SK-N-SH (cell line): ENCODE measurements around the gene TTC17. TPM values are rescaled to one million over a fixed set of nuclear protein-coding genes. Genes with fewer than 3 reads are reported as not detected.
"Not testable (repeated sequence)": the region's sequence is repeated elsewhere in the genome, so short reads cannot be mapped to it uniquely, and the experiment has no call there.

ENCODE experiments used
- CTCF ChIA-PET: fragments of 300-600, 350-600 bp; formaldehyde crosslinking; extraction: SDS; loops from one replicate; lab custom pipeline; 2021; lab: Yijun Ruan, JAX
- POLR2A ChIA-PET: fragments of 350-600 bp; sonication (Branson Sonifier 250); formaldehyde crosslinking; extraction: SDS; loops from one replicate; lab custom pipeline; 2020; ENCODE audit warnings: antibody characterized with exemption, inconsistent platforms; lab: Yijun Ruan, JAX
- DNase-seq: peaks from one replicate; pipeline ENCODE4 v3.0.0; 2012
- H2AFZ ChIP-seq: fragments of 200-600 bp; sonication (generic); 2 replicates; pipeline ENCODE4 v1.8.1; 2016; ENCODE audit warnings: antibody characterized with exemption, mild to moderate bottlenecking, low read depth
- H3F3A ChIP-seq: fragments of 200-600 bp; sonication (generic); replicated peaks from 2 replicates; pipeline ENCODE3; 2016; ENCODE audit warnings: antibody characterized with exemption, mild to moderate bottlenecking; ENCODE audit not compliant: insufficient read depth
- H3K27ac ChIP-seq, 2 experiments: fragments of 200-500 bp in 1 of 2; fragments of 200-600 bp in 1 of 2; sonication (Bioruptor generic) in 1 of 2; sonication (generic), shearing (Covaris generic) in 1 of 2; 2 replicates each; pipeline versions ENCODE4 v1.5.1 to v1.6.1; 2014 to 2016; ENCODE audit warnings: low read depth in 2 of 2, inconsistent platforms in 1 of 2, low read length in 1 of 2, mild to moderate bottlenecking in 1 of 2, mixed read lengths in 1 of 2
- H3K27me3 ChIP-seq: fragments of 200-600 bp; sonication (generic), shearing (Covaris generic); 2 replicates; pipeline ENCODE4 v1.6.1; 2016; ENCODE audit warnings: mixed run types; ENCODE audit not compliant: insufficient read depth
- H3K36me3 ChIP-seq, 2 experiments: fragments of 200-500 bp in 1 of 2; fragments of 200-600 bp in 1 of 2; sonication (Bioruptor generic) in 1 of 2; sonication (generic) in 1 of 2; replicated peaks in 1 of 2; 2 replicates each; pipeline versions ENCODE3 to v1.5.1; 2014 to 2016; ENCODE audit warnings: low read length in 1 of 2, mild to moderate bottlenecking in 1 of 2; ENCODE audit not compliant: insufficient read depth in 2 of 2, control insufficient read depth in 1 of 2
- H3K4me1 ChIP-seq, 2 experiments: fragments of 200-500 bp in 1 of 2; fragments of 200-600 bp in 1 of 2; sonication (Bioruptor generic) in 1 of 2; sonication (generic), shearing (Covaris generic) in 1 of 2; 2 replicates each; pipeline versions ENCODE4 v1.5.1 to v1.6.1; 2014 to 2016; ENCODE audit warnings: low read depth in 1 of 2, low read length in 1 of 2, mixed run types in 1 of 2; ENCODE audit not compliant: insufficient read depth in 2 of 2, control insufficient read depth in 1 of 2
- H3K4me2 ChIP-seq: fragments of 200-600 bp; sonication (generic), shearing (Covaris generic); 2 replicates; pipeline ENCODE4 v1.6.1; 2017; ENCODE audit warnings: mixed run types
- H3K4me3 ChIP-seq, 2 experiments: fragments of 200-500 bp in 1 of 2; fragments of 200-600 bp in 1 of 2; sonication (Bioruptor generic) in 1 of 2; sonication (generic), shearing (Covaris generic) in 1 of 2; 2 replicates each; pipeline versions ENCODE4 v1.5.1 to v1.8.1; 2014 to 2016; ENCODE audit warnings: low read depth in 2 of 2, inconsistent platforms in 1 of 2, low read length in 1 of 2, mild to moderate bottlenecking in 1 of 2, mixed read lengths in 1 of 2, moderate library complexity in 1 of 2
- H3K79me2 ChIP-seq: fragments of 200-600 bp; sonication (generic); 2 replicates; pipeline ENCODE4 v1.8.1; 2017; ENCODE audit warnings: mild to moderate bottlenecking; ENCODE audit not compliant: insufficient read depth
- H3K9ac ChIP-seq: fragments of 200-600 bp; sonication (generic); 2 replicates; pipeline ENCODE4 v1.6.1; 2017; ENCODE audit warnings: mixed run types
- H3K9me2 ChIP-seq: fragments of 200-600 bp; sonication (generic); 2 replicates; pipeline ENCODE4 v1.6.1; 2017; ENCODE audit warnings: mixed run types
- H3K9me3 ChIP-seq: fragments of 200-600 bp; sonication (generic); 2 replicates; pipeline ENCODE4 v1.6.1; 2017; ENCODE audit warnings: mixed run types, mild to moderate bottlenecking, moderate library complexity
- H4K20me1 ChIP-seq: fragments of 200-600 bp; sonication (generic); 2 replicates; pipeline ENCODE4 v1.6.1; 2017; ENCODE audit warnings: mild to moderate bottlenecking, mixed run types; ENCODE audit not compliant: insufficient read depth
- CHD2 ChIP-seq: fragments of 150-350 bp; IDR thresholded peaks from 2 replicates; pipeline ENCODE4 v1.6.1; 2018; ENCODE audit warnings: low read length; ENCODE audit not compliant: partially characterized antibody
- EP300 ChIP-seq, 2 experiments: IDR thresholded peaks; 2 replicates each; pipeline versions ENCODE4 v1.4.0 to v1.6.1; 2012; ENCODE audit warnings: borderline replicate concordance in 1 of 2, low read depth in 1 of 2, low read length in 1 of 2
- EZH2phosphoT487 ChIP-seq: fragments of 200-600 bp; sonication (generic); IDR thresholded peaks from 2 replicates; pipeline ENCODE4 v1.6.1; 2017; ENCODE audit warnings: low read depth, mixed run types, mild to moderate bottlenecking, antibody characterized with exemption, moderate library complexity, borderline replicate concordance
- MAX ChIP-seq: IDR thresholded peaks from 2 replicates; pipeline ENCODE4 v1.4.0; 2012; ENCODE audit warnings: low read depth
- MXI1 ChIP-seq: IDR thresholded peaks from 2 replicates; pipeline ENCODE4 v1.6.1; 2012; ENCODE audit warnings: mild to moderate bottlenecking, low read depth, low read length, improper control_type of control experiment
- NRF1 ChIP-seq: IDR thresholded peaks from 2 replicates; pipeline ENCODE4 v1.6.1; 2012; ENCODE audit warnings: low read depth, mild to moderate bottlenecking, low read length
- RAD21 ChIP-seq: IDR thresholded peaks from 2 replicates; pipeline ENCODE4 v1.6.1; 2012; ENCODE audit warnings: mild to moderate bottlenecking, low read length
- RFX5 ChIP-seq: IDR thresholded peaks from 2 replicates; pipeline ENCODE4 v1.6.1; 2012; ENCODE audit warnings: mild to moderate bottlenecking, improper control_type of control experiment, low read length
- TAF1 ChIP-seq: IDR thresholded peaks from 2 replicates; pipeline ENCODE4 v1.6.1; 2012; ENCODE audit warnings: low read depth, mild to moderate bottlenecking, low read length, moderate library complexity, borderline replicate concordance
- TEAD4 ChIP-seq: IDR thresholded peaks from 2 replicates; pipeline ENCODE4 v1.4.0; 2012; ENCODE audit warnings: mild to moderate bottlenecking, borderline replicate concordance; ENCODE audit not compliant: insufficient read depth
- ZBTB33 ChIP-seq: IDR thresholded peaks from 2 replicates; pipeline ENCODE4 v1.4.0; 2012; ENCODE audit warnings: low read depth, borderline replicate concordance
- WGBS: methylation state at CpG from one replicate; pipeline ENCODE4 v1.1.6; 2017; ENCODE audit warnings: low lambda C conversion rate; 5-methylcytosine and 5-hydroxymethylcytosine counted together
- polyA plus RNA-seq, 3 experiments: library from polyadenylated mRNA; depleted of rRNA; stranded (reverse); fragments of >200 nt; gene quantifications; 2 replicates each; pipeline ENCODE4 v1.2.3, GENCODE V29; 2012

The TTC17 gene
- polyA plus RNA-seq, 1 of the 3 experiments (the other 2 are of a cell fraction): 66.0 TPM

- Histone ChIP-seq H3K4me1 (no peaks in the 10 kb centered on the region), H3K27me3 (no peaks in the 10 kb centered on the region), H3K9ac (no peak overlapping the region), H4K20me1 (no peaks in the 10 kb centered on the region), H3K27ac (no peak overlapping the region), H3F3A (peaks cover 4% of the 10 kb centered on the region), H3K36me3 (peaks cover 82 to 89% of the 10 kb centered on the region in 2 experiments), H3K4me2 (no peak overlapping the region), H2AFZ (no peak overlapping the region), H3K79me2 (no peaks in the 10 kb centered on the region), H3K9me3 (no peaks in the 10 kb centered on the region), H3K9me2 (no peaks in the 10 kb centered on the region), H3K4me3 (no peak overlapping the region)
- ChIA-PET POLR2A (no interaction called here), CTCF (interaction anchor here (0.9 to 1.4 kb wide), 3 partner anchors 11 to 39 kb away, joined by 3 to 5 read pairs (median 3); no protein-coding TSS in a partner anchor)
- no peak for DNase-seq
- WGBS: 63% methylated on average over 2 of the region's 2 CpGs
- TF ChIP-seq RFX5: no peak
- no peak for TF ChIP-seq MAX
- TF ChIP-seq RAD21: no peak
- TF ChIP-seq MXI1: no peak
- TF ChIP-seq EP300 (IDR thresholded peaks at IDR 0.05; ENCODE audit: borderline replicate concordance in 1 of 2, low read depth in 1 of 2, low read length in 1 of 2): no peak
- TF ChIP-seq CHD2: no peak
Measured at GRCh38 chr11:43399983-43400630, 41.4 kb downstream of the TTC17 start.

GRCh38 chr11:43401252-43401651 lies 42.5 kb downstream of the TTC17 start:
- TF ChIP-seq TAF1 (no peak), TEAD4 (no peak), NRF1 (no peak), ZBTB33 (no peak), EZH2phosphoT487 (no peak)
- TF ChIP-seq, all 33 proteins: peak for 0
- POLR2A ChIA-PET: no interaction called here
- no peaks in the 10 kb centered on the region for H4K20me1 ChIP-seq
- CTCF ChIA-PET: interaction anchor here (1.4 kb wide), 1 partner anchor 18 kb away, joined by 5 read pairs; no protein-coding TSS in a partner anchor
- no peak for DNase-seq
- H3K27me3 ChIP-seq: no peaks in the 10 kb centered on the region
- no peak overlapping the region for H2AFZ ChIP-seq
- H3K9me2 ChIP-seq: no peaks in the 10 kb centered on the region
- H3K9ac ChIP-seq: no peak overlapping the region
- no peak overlapping the region for H3K4me2 ChIP-seq
- no peak overlapping the region for H3K4me3 ChIP-seq
- no peaks in the 10 kb centered on the region for H3K4me1 ChIP-seq
- H3K36me3 ChIP-seq: peaks cover 88 to 90% of the 10 kb centered on the region in 2 experiments
- H3F3A ChIP-seq: peaks cover 4% of the 10 kb centered on the region
- H3K79me2 ChIP-seq: no peaks in the 10 kb centered on the region
- no peaks in the 10 kb centered on the region for H3K9me3 ChIP-seq
- 93% methylated on average over 6 of the region's 6 CpGs for WGBS
- no peak overlapping the region for H3K27ac ChIP-seq

GRCh38 chr11:43401811-43402210 lies 43.1 kb downstream of the TTC17 start:
- not testable (repeated sequence) for H3K27me3 ChIP-seq

More at GRCh38 chr11:43401811-43402210, 43.1 kb downstream of the TTC17 start:
- H3K4me3 ChIP-seq, DNase-seq, POLR2A ChIA-PET, H3K9ac ChIP-seq, H3K9me2 ChIP-seq, H3K27ac ChIP-seq, H3K79me2 ChIP-seq, H4K20me1 ChIP-seq, H3K4me2 ChIP-seq, H3K9me3 ChIP-seq, H3F3A ChIP-seq, H3K4me1 ChIP-seq, H2AFZ ChIP-seq: not testable (repeated sequence)
- H3K36me3 ChIP-seq: peaks cover 88 to 90% of the 10 kb centered on the region in 2 experiments
- 98% methylated on average over 4 of the region's 4 CpGs for WGBS
- CTCF ChIA-PET: interaction anchor here (4.8 kb wide), 1 partner anchor 18 kb away, joined by 26 read pairs; no protein-coding TSS in a partner anchor
